Vagina (tissue), 2 donors: ENCODE measurements around the gene CCHCR1. TPM values are rescaled to one million over a fixed set of nuclear protein-coding genes. Genes with fewer than 3 reads are reported as not detected.
A peak's percentile ranks its signal among the peaks of the same experiment; 100 is the strongest.

ENCODE experiments used
- DNase-seq, 2 donors: peaks; one replicate each; pipeline ENCODE4 v3.0.0-alpha.2; 2017; ENCODE audit errors: extremely low spot score in 2 of 2
- H3K27ac ChIP-seq: fragments of 200-600 bp; sonication (generic); one replicate; pipeline ENCODE4 v1.5.1; 2019
- H3K27me3 ChIP-seq: fragments of 200-600 bp; sonication (generic); one replicate; pipeline ENCODE4 v1.5.1; 2019
- H3K36me3 ChIP-seq, 2 donors: fragments of 200-600 bp; sonication (generic); one replicate each; pipeline ENCODE4 v1.5.1; 2017 to 2019
- H3K4me1 ChIP-seq: fragments of 200-600 bp; sonication (generic); one replicate; pipeline ENCODE4 v1.5.1; 2019
- H3K4me3 ChIP-seq, 2 donors: fragments of 200-600 bp; sonication (generic); 1 replicate in 1 of 2; 2 replicates in 1 of 2; pipeline ENCODE4 v1.5.1; 2016 to 2019
- H3K9me3 ChIP-seq: fragments of 200-600 bp; sonication (generic); one replicate; pipeline ENCODE4 v1.5.1; 2019
- CTCF ChIP-seq, 3 experiments: fragments of 450-650 bp in 2 of 3; fragments of 200-600 bp in 1 of 3; sonication (generic) in 1 of 3; IDR thresholded peaks; one replicate each; pipeline ENCODE4 v1.5.1; 2017 to 2019; ENCODE audit warnings: antibody characterized with exemption in 3 of 3, mild to moderate bottlenecking in 2 of 3, moderate library complexity in 2 of 3
- POLR2A ChIP-seq, 2 donors: fragments of 450-650 bp; IDR thresholded peaks; one replicate each; pipeline ENCODE4 v1.6.1; 2017; ENCODE audit warnings: antibody characterized with exemption in 2 of 2, mild to moderate bottlenecking in 2 of 2, moderate library complexity in 2 of 2
- POLR2AphosphoS5 ChIP-seq, 2 donors: sonication (generic); formaldehyde crosslinking; IDR thresholded peaks; one replicate each; pipeline ENCODE4 v1.9.0; 2017; ENCODE audit warnings: antibody characterized with exemption in 2 of 2, mild to moderate bottlenecking in 2 of 2, low read depth in 1 of 2; ENCODE audit not compliant: insufficient read depth in 1 of 2
- intact Hi-C: fragments of 100-400 bp; cut with DNase I; formaldehyde crosslinking; loops from one replicate; pipeline ENCODE4 v1.15.1; 2023
- total RNA-seq: library from RNA; depleted of rRNA; stranded (reverse); fragments of >200 nt; gene quantifications from one replicate; pipeline ENCODE4 v1.2.3, GENCODE V29; 2016

CCHCR1 gene
- total RNA-seq, 1 donor from 2014 or later, result 21.9 TPM

- DNase-seq, result no peak
- no peak for TF ChIP-seq POLR2A (IDR thresholded peaks at IDR 0.05)
- no peak for TF ChIP-seq POLR2AphosphoS5 (IDR thresholded peaks at IDR 0.05; ENCODE audit: insufficient read depth in 1 of 2, low read depth in 1 of 2)
- no peak for TF ChIP-seq CTCF (IDR thresholded peaks at IDR 0.05)
- Histone ChIP-seq H3K36me3 (no peaks in the 10 kb centered on the region), H3K4me1 (no peaks in the 10 kb centered on the region), H3K27ac (no peak overlapping the region), H3K27me3 (no peaks in the 10 kb centered on the region), H3K4me3 (no peak overlapping the region), H3K9me3 (no peaks in the 10 kb centered on the region)
- intact Hi-C loops, result no loop called here
These were observed 54.5 kb downstream of the CCHCR1 start for GRCh38 chr6:31103136-31103535.

- no peak overlapping the region for H3K4me3 ChIP-seq
- peaks cover 12% of the 10 kb centered on the region for H3K4me1 ChIP-seq
- H3K27me3 ChIP-seq, result no peaks in the 10 kb centered on the region
- intact Hi-C loops, result no loop called here
- TF ChIP-seq CTCF (IDR thresholded peaks at IDR 0.05), result no peak
- no peak for TF ChIP-seq POLR2AphosphoS5 (IDR thresholded peaks at IDR 0.05; ENCODE audit: insufficient read depth in 1 of 2, low read depth in 1 of 2)
- TF ChIP-seq POLR2A (IDR thresholded peaks at IDR 0.05), result no peak
- DNase-seq, result no peak
- no peaks in the 10 kb centered on the region for H3K9me3 ChIP-seq
- H3K36me3 ChIP-seq, result no peaks in the 10 kb centered on the region
- no peak overlapping the region for H3K27ac ChIP-seq
These were observed 59.1 kb downstream of the CCHCR1 start for GRCh38 chr6:31098449-31098938.

GRCh38 chr6:31096656-31097055, 60.9 kb downstream of the CCHCR1 start:
- no peak for DNase-seq
- Histone ChIP-seq H3K27ac (no peak overlapping the region), H3K27me3 (no peaks in the 10 kb centered on the region), H3K36me3 (no peaks in the 10 kb centered on the region), H3K4me1 (peaks cover 12% of the 10 kb centered on the region), H3K4me3 (no peak overlapping the region), H3K9me3 (no peaks in the 10 kb centered on the region)
- TF ChIP-seq POLR2AphosphoS5 (IDR thresholded peaks at IDR 0.05; ENCODE audit: insufficient read depth in 1 of 2, low read depth in 1 of 2) (no peak), POLR2A (IDR thresholded peaks at IDR 0.05) (no peak), CTCF (IDR thresholded peaks at IDR 0.05) (no peak)
- intact Hi-C loops, result no loop called here

GRCh38 chr6:31096215-31096614, 61.4 kb downstream of the CCHCR1 start:
- Histone ChIP-seq H3K27ac (no peak overlapping the region), H3K27me3 (no peaks in the 10 kb centered on the region), H3K4me1 (peaks cover 12% of the 10 kb centered on the region), H3K9me3 (no peaks in the 10 kb centered on the region), H3K4me3 (no peak overlapping the region), H3K36me3 (no peaks in the 10 kb centered on the region)
- intact Hi-C loops, result no loop called here
- no peak for DNase-seq
- no peak for TF ChIP-seq POLR2AphosphoS5 (IDR thresholded peaks at IDR 0.05; ENCODE audit: insufficient read depth in 1 of 2, low read depth in 1 of 2)
- no peak for TF ChIP-seq POLR2A (IDR thresholded peaks at IDR 0.05)
- no peak for TF ChIP-seq CTCF (IDR thresholded peaks at IDR 0.05)

GRCh38 chr6:31094389-31094881, 63.2 kb downstream of the CCHCR1 start:
- intact Hi-C loops, result no loop called here
- Histone ChIP-seq H3K27me3 (no peaks in the 10 kb centered on the region), H3K27ac (no peak overlapping the region), H3K4me3 (no peak overlapping the region), H3K36me3 (no peaks in the 10 kb centered on the region), H3K9me3 (no peaks in the 10 kb centered on the region), H3K4me1 (peaks cover 12% of the 10 kb centered on the region)
- TF ChIP-seq POLR2AphosphoS5 (IDR thresholded peaks at IDR 0.05; ENCODE audit: insufficient read depth in 1 of 2, low read depth in 1 of 2), result peak in 1 of 2 donors; percentile 38
- no peak for TF ChIP-seq POLR2A (IDR thresholded peaks at IDR 0.05)
- TF ChIP-seq CTCF (IDR thresholded peaks at IDR 0.05), result no peak
- no peak for DNase-seq
